Peyer's patch (tissue), 4 donors: ENCODE results near the gene NDUFA11.

ENCODE experiments used
- CTCF ChIP-seq, 6 experiments: fragments of 450-650 bp in 4 of 6; fragments of 200-600 bp in 2 of 6; sonication (generic) in 1 of 6; IDR thresholded peaks; one replicate each; pipeline ENCODE4 v1.5.1; 2017 to 2019; ENCODE audit warnings: antibody characterized with exemption in 6 of 6, mild to moderate bottlenecking in 3 of 6, moderate library complexity in 1 of 6
- POLR2A ChIP-seq, 2 donors: fragments of 450-650 bp; IDR thresholded peaks; one replicate each; pipeline ENCODE4 v1.5.1; 2017; ENCODE audit warnings: antibody characterized with exemption in 2 of 2, mild to moderate bottlenecking in 2 of 2, moderate library complexity in 2 of 2

- TF ChIP-seq CTCF (IDR thresholded peaks at IDR 0.05), result no peak
- TF ChIP-seq POLR2A (IDR thresholded peaks at IDR 0.05), result no peak
These were observed 29.9 kb downstream of the NDUFA11 start for GRCh38 chr19:5873617-5874199.
